Mesothelial cell of epicardium (in vitro differentiated cells): ENCODE results near the gene BAX. TPM values are rescaled to one million over a fixed set of nuclear protein-coding genes. Genes with fewer than 3 reads are reported as not detected.

Experiments
- DNase-seq, 2 experiments: peaks; one replicate each; pipeline ENCODE4 v3.0.0; 2021; ENCODE audit warnings: low spot score in 2 of 2; ENCODE audit not compliant: unreplicated experiment in 2 of 2
- H3K27ac Mint-ChIP-seq: 2 replicates; pipeline ENCODE4 v1.8.0; 2021; ENCODE audit warnings: mixed read lengths
- H3K27me3 Mint-ChIP-seq: 2 replicates; pipeline ENCODE4 v1.8.0; 2021; ENCODE audit warnings: low read depth, mixed read lengths
- H3K36me3 Mint-ChIP-seq: 2 replicates; pipeline ENCODE4 v1.8.0; 2021; ENCODE audit warnings: mixed read lengths
- H3K4me1 Mint-ChIP-seq: 2 replicates; pipeline ENCODE4 v1.8.0; 2021; ENCODE audit warnings: mixed read lengths
- H3K4me3 Mint-ChIP-seq: 2 replicates; pipeline ENCODE4 v1.8.0; 2021; ENCODE audit warnings: mild to moderate bottlenecking, moderate library complexity, mixed read lengths
- H3K9me3 Mint-ChIP-seq: 2 replicates; pipeline ENCODE4 v1.8.0; 2021; ENCODE audit warnings: mixed read lengths
- CTCF ChIP-seq: fragments of 200-600 bp; sonication (generic); IDR thresholded peaks from one replicate; pipeline ENCODE4 v1.5.0; 2021; ENCODE audit warnings: antibody characterized with exemption; ENCODE audit not compliant: unreplicated experiment
- total RNA-seq: library from RNA; stranded (reverse); gene quantifications from 3 replicates; pipeline ENCODE4 v1.2.1, GENCODE V29; 2021

The BAX gene
- total RNA-seq, 1 donor from 2014 or later: 119 TPM

GRCh38 chr19:48997972-48998371 is 43.3 kb downstream of the BAX start:
- Mint-ChIP-seq H3K4me1 (peaks cover 15% of the 10 kb centered on the region), H3K9me3 (no peaks in the 10 kb centered on the region), H3K4me3 (no peak overlapping the region), H3K36me3 (peaks cover 9% of the 10 kb centered on the region), H3K27me3 (no peaks in the 10 kb centered on the region), H3K27ac (no peak overlapping the region)
- DNase-seq: no peak
- TF ChIP-seq CTCF: no peak

GRCh38 chr19:48999481-49000325 is 45.0 kb downstream of the BAX start:
- H3K36me3 Mint-ChIP-seq: peaks cover 15% of the 10 kb centered on the region
- no peak overlapping the region for H3K4me3 Mint-ChIP-seq
- DNase-seq: peak in 1 of 2 experiments; percentile 71
- peaks cover 6% of the 10 kb centered on the region for H3K4me1 Mint-ChIP-seq
- H3K27ac Mint-ChIP-seq: peak overlapping the region; percentile 12
- H3K27me3 Mint-ChIP-seq: no peaks in the 10 kb centered on the region
- peak; percentile 59 for TF ChIP-seq CTCF
- H3K9me3 Mint-ChIP-seq: no peaks in the 10 kb centered on the region

GRCh38 chr19:49004133-49004532 is 49.5 kb downstream of the BAX start:
- no peak overlapping the region for H3K27ac Mint-ChIP-seq
- no peaks in the 10 kb centered on the region for H3K9me3 Mint-ChIP-seq
- H3K36me3 Mint-ChIP-seq: peaks cover 22% of the 10 kb centered on the region
- H3K4me1 Mint-ChIP-seq: no peaks in the 10 kb centered on the region
- no peak for TF ChIP-seq CTCF
- no peak overlapping the region for H3K4me3 Mint-ChIP-seq
- H3K27me3 Mint-ChIP-seq: no peaks in the 10 kb centered on the region
- no peak for DNase-seq

- Mint-ChIP-seq H3K36me3 (peaks cover 17% of the 10 kb centered on the region), H3K9me3 (no peaks in the 10 kb centered on the region), H3K4me3 (no peak overlapping the region), H3K4me1 (no peaks in the 10 kb centered on the region), H3K27ac (no peak overlapping the region), H3K27me3 (no peaks in the 10 kb centered on the region)
- TF ChIP-seq CTCF: no peak
- no peak for DNase-seq
These were observed 50.4 kb downstream of the BAX start for GRCh38 chr19:49004964-49005614.

- Mint-ChIP-seq H3K27ac (no peak overlapping the region), H3K4me3 (no peak overlapping the region), H3K9me3 (no peaks in the 10 kb centered on the region), H3K36me3 (peaks cover 21% of the 10 kb centered on the region), H3K27me3 (no peaks in the 10 kb centered on the region), H3K4me1 (no peaks in the 10 kb centered on the region)
- DNase-seq: no peak
- TF ChIP-seq CTCF: no peak
These were observed 52.2 kb downstream of the BAX start for GRCh38 chr19:49006905-49007304.
